DOHH2 (cell line): ENCODE data around the gene CHKA.

Experiments
- CTCF ChIP-seq: fragments of 200-600 bp; sonication (generic); IDR thresholded peaks from one replicate; pipeline ENCODE4 v1.5.1; 2014; ENCODE audit warnings: antibody characterized with exemption, mild to moderate bottlenecking, low read depth, low read length; ENCODE audit not compliant: poor library complexity, severe bottlenecking
- EZH2phosphoT487 ChIP-seq: fragments of 200-600 bp; sonication (generic); IDR thresholded peaks from 2 replicates; pipeline ENCODE4 v1.6.1; 2017; ENCODE audit warnings: borderline replicate concordance, mild to moderate bottlenecking, antibody characterized with exemption, low read length, moderate library complexity, mixed read lengths

- TF ChIP-seq EZH2phosphoT487 (no peak), CTCF (peak; percentile 12)
Observed at GRCh38 chr11:68038718-68039525, 82.3 kb downstream of the CHKA start, which contains the start of gene TCIRG1.
